NCI-H146 treated with DMSO at 0.1 percent for 48 hours (cell line): ENCODE results near the gene KPNA1.

Experiments
- DNase-seq: peaks from one replicate; lab custom pipeline; 2025; ENCODE audit not compliant: unreplicated experiment; lab: John Stamatoyannopoulos, UW

Gene KPNA1

DNA sequence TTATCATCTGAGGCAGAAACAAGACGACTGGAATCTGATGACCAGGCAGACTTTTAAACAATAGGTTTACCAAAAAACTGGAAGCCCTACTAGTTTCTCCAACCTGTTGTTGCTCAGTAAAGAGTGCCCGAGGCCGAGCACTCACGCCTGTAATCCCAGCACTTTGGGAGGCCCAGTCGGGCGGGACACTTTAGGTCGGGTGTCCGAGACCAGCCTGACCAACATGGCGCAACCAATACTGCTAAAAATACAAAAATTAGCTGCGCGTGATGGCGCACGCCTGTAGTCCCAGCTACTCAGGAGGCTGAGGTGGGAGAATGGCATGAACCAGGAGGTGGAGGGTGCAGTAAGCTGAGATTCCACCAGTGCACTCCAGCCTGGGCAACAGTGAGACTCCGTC, 97.8 kb downstream of the KPNA1 start:
- no peak for DNase-seq

DNA sequence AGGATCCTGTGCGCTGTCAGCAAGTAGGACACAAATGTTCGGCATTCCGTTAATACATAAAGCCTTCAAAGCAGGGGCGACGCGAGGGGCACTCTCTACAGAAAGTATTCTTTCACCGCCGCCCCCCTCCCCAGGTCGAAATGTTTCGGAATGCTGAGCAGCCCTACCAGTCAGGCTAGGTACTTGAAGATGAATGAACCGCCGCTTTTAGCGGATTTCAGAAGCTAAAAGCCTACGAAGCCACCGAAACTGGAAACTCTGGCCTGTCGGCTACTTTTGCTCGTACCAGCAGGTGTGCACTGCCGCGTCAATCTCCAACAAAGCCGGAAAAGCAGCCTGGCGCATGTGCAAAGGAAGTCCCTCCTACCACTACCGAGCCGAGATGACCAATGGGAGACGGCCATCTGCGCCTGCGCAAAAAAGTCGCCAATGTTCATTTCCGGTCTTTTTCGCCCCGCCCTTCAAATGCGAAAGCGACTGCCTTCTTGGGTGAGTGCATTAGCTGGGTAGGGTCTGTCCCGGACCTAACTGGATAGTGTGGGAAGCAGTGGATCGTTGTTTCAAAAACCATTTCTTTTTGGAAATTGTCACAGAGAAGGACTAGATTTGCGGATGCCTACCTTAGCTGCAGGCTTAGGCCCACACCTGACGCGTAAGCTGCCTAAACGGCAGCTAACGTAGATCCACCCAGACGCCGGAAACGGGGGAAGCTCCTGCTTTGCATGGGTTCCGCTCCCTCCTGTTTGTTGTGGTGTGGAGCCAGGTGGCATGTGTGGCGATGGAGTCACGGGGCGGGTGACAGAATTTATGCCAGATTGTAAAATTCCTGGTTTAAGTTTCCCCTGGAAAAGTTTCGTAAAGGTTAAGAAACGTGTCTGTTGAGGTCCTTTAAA, 98.7 kb downstream of the KPNA1 start, which contains the start of gene WDR5B:
WDR5B (minus strand) TSS at position 301 of the 893 bp plus-strand sequence. CDS start 534 bp downstream, outside the sequence.
- DNase-seq, result no peak

DNA sequence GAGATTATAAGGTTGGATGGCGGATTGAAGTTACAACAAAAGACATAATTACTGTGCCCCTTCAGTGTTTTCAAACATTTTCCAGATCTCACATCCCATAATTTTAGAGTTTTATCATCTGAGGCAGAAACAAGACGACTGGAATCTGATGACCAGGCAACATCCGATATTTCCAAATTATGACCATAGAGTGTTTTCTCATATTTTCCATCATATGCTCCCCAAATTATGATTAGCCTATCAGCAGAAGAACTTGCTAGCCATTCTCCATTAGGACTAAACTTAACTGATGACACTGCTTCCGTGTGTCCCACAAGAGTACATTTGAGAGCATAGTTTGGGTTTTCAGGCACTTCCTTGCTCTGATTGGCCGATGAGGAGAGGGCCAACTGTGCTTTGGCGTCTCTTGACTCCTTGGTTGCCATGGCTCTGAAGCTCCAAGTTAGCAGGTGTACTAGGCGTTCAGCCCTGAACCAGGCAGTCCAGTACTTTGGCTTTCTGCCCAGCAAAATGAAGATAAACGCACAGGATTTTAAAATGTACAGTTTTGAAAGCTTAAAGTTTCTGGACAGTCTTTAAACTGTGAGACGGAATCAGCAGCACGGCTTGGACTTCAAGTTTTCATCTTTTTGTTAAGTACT, 99.5 kb downstream of the KPNA1 start:
- no peak for DNase-seq

DNA sequence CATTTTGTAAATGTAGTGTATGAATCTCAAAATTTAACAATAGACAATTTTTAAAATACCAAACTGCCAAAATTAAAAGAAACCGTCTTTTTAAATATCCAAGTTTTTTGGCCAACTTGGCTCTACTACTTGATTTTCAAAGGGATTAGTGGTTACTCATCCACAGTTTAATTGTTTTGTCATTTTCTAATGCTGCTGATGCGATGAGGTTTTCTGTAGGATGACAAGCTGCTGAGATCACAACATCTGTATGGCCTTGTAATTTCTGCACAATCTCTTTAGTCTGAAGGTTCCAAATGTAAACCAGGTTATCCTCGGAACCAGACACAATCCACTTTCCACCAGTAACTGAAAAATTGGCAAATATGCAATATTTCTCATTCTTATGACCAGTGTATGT, 100.3 kb downstream of the KPNA1 start:
- no peak for DNase-seq

DNA sequence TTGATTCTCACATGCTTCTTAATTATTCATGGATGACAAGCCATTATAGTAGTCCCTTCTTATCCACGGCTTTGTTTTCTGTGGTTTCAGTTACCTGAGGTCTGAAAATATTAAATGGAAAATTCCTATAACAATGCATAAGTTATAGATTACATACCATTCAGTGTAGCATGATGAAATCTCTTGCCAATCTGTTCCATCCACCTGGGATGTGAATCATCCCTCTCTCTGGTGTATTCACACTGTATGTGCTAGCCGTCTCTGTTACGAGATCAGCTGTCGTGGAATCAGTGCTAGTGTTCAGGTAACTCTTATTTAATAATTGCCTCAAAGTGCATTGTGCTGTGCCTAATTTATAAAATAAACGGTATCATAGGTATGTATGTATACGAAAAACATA, 104.1 kb downstream of the KPNA1 start:
- DNase-seq, result no peak

DNA sequence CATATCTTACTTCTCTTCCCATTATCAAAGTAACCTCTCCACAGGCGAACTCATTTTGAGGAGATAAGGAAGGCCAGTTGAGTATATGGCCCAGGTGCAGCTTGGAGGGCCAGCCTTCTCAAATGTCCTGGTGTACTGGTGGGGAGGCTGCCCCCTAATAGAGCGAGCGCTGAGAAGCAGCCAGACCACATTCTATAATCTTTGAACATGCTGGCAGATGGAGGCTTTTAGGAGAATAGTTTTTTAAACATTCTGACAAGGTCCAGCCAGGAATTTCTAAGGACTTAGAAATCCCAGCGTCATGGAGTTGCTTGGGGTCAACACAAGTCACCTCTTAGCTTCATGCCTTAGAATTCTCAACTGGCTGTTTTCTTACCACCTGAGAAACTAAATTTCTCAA, 104.6 kb downstream of the KPNA1 start:
- no peak for DNase-seq

DNA sequence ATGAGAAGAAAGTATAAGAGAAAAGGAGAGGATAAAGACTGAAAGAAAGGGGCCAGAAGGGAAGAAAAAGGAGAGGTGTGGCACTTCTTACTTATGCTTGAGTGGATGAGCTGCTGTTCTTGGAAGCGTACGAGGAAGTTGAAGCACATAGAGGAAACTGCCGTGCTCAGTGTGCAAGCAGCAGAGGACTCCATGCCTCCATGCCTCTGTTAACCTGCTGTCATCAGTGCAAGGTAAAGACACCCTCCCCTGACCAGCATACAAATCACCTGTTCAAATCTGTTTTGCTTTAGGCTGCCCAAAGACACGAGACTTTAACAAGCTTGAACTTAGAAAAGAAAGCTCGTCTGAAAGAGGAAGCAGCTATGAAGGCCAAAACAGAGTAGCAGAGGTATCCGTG, 105.3 kb downstream of the KPNA1 start:
- no peak for DNase-seq

DNA sequence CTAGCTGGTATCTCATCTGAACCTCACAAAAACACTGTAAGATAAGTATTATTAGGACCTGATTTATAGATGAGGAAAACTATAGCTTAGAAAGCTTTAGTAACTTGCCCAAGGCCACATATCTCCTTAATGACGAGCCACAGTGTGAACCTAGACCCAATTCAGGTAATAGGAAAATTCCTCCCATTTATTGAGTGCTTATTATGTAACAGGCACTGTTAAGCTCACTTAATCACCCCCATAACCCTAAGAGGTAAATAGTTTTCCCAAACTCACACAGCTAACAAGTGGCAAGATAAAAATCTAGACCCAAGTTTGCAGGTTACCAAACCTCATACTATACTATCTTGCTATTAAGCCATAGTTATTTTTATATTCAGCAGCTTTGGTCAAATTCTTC, 106.8 kb downstream of the KPNA1 start:
- DNase-seq, result no peak

DNA sequence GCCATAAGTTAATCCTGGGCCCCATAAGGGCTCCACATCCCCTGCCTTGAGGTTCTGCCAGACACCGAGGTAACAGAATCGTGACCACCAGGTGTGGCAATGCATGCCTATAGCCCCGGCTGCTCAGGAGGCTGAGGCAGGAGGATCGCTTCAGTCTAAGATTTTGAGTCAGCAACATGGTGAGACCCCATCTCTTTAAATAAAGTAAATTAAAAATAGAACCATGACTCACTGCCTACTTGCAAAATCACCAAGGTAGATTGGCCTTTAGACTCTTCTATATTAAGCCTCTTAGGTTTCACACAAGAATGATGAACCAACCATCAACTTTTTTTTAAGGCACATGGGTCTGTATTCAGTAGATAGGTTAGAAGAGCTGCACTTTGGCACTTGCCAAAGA, 108.5 kb downstream of the KPNA1 start:
- no peak for DNase-seq

DNA sequence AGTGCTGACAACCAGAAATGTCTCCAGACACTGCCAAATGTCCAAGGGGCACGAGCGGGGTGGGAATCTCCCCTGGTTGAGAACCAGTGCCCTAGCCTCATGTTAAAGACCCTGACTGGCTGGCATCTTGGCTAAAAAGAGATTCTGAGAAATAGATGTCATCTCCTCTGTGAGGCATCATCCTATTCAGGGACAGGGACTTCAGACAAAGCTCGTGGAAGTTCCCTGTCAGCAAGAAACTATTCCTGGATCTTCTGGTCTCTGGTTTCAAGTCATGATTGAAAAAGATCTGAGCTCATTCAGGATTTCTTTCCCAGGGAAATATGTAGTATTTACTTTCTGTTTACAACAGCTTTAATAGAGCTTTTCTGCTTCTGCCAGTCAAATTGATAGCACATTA, 109.7 kb downstream of the KPNA1 start:
- no peak for DNase-seq

DNA sequence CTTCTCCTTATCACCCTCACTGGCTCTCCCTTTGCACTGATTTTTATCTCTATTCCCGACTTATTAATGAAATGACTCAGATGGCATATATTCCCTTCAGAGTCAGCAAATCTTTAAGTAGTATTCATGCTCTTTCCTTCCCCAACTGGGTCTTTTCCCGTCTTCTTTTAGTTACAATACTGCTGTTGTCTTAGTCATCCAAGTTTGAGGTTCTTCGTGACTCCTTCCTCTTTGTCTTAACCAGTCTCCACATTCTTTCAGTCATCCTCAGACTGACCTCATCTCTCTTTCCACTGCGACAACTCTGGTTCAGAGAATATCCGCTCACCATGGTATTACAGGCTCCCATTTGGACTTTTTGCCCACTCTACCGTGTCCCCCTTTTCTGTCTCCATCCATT, 111.2 kb downstream of the KPNA1 start:
- DNase-seq, result no peak

DNA sequence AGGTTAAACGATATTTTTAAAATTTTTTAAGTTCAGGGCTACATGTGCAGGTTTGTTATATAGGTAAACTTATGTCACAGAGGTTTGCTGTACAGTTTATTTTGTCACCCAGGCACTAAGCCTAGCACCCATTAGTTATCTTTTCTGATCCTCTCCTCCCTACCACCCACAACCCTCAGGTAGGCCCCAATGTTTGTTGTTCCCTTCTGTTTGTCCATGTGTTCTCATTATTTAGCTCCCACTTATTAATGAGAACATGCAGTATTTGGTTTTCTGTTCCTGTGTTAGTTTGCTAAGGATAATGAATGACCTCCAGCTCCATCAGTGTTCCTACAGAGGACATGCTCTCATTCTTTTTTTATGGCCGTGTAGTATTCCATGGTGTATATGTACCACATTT, 115.8 kb downstream of the KPNA1 start:
- no peak for DNase-seq

DNA sequence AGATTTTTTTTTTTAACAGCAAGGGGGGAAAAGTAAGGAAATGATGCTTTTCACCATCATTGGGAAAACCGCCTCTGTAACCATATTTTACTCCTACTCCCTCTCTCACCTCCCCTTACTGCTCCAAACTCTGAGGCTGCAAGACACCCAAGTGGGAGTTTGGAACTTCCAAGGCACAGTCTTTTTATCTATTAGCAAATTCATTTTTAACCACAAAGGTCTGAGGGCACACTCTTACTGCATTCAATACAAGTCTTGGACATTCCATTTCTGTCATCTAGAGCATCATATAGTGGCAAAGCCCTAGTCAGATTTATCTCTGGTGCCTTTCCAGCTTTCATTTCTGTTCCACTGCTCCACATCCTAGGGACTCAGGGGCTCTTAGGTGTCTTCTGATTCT, 117.5 kb downstream of the KPNA1 start:
- no peak for DNase-seq

DNA sequence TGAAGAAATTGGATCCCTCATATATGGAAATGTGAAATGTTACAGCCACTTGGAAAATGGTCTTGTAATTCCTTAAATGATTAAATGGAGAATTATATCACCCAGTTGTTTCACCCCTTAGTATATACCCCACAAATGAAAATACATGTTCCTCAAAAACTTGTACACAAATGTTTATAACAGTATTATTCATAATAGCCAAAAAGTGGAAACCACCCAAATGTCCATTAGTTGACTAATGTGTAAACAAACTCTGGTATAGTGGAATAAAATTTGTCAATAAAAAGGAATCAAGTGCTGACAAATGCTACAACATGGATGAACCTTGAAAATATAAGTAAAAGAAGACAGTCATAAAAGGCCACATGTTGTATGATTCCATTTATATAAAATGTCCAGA, 118.2 kb downstream of the KPNA1 start:
- DNase-seq, result no peak

DNA sequence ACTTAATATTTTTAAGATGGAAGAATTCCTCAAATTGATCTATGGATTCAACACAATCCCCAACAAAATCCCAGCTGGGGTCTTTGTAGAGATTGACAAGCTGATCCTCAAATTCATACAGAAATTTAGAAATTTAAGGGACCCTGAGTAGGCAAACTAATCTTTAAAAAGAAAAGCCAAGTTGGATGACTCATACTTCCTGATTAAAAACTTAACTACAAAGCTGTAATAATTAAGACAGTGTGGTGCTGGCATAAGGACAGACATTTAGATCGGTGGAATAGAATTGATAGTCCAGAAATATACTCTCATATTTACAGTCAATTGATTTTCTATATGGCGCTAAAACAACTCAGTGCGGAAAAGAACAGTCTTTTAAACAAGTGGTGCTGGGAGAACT, 119.2 kb downstream of the KPNA1 start:
- no peak for DNase-seq

DNA sequence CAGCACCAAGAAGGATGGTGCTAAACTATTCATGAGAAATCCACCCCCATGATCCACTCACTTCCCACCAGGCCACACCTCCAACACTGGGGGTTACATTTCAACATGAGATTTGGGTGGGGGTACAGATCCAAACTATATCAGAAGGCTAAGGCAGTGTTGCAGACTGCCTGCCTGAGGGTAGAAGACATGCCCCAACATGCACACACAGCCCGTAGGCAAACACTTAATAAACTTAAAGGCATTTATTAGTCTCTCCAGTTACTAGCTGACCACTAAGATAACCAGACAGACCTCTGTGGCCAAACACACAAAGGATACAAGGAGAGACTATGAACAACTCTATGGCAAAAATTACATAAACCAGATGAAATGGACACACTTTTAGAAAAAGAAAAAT, 120.6 kb downstream of the KPNA1 start:
- DNase-seq, result no peak

DNA sequence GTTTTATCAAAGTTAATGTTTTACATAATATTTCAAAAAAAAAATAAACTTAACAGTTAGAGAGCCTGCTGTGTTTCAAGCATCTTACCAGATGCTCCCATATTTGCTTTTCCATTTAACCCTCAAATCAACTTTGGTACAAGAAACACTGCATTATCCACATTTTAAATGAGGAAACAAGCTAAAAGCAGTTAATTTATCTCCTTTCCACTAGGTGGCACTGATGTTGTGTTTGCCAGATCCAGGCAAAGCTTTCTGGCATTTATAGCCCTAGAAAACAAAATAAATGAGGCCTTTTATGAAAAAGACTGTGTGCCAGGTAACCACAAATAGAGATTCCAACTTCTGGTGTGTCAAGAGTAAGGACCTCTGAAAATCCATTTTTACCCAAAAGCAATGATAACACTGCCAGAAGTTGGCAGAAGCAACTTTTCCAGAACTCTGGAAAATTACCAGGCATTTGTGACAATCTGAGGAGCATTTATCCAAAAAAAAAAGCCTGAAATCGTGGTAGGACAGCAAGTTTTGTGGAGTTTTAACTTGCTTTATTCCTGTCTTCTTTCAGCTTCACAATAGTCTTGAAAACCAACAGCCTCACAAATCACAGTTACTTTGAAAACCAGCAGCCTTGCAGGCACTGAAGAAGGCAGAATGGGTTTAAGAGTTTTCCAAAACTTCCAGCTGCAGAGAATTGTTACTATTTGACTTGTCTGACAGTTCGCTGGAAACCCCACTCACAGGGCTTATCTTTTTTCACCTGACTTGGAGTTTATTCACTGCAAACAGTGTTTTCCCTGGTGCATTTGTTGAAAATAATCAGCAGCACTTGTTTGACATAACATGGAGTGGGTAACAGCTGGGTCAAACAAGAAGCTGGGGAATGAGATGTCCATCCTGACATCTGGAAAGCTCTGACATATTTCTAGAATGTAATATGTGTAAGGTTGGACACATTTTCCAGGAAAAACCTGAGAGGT, 121.6 kb downstream of the KPNA1 start:
- peak; percentile 28 for DNase-seq

DNA sequence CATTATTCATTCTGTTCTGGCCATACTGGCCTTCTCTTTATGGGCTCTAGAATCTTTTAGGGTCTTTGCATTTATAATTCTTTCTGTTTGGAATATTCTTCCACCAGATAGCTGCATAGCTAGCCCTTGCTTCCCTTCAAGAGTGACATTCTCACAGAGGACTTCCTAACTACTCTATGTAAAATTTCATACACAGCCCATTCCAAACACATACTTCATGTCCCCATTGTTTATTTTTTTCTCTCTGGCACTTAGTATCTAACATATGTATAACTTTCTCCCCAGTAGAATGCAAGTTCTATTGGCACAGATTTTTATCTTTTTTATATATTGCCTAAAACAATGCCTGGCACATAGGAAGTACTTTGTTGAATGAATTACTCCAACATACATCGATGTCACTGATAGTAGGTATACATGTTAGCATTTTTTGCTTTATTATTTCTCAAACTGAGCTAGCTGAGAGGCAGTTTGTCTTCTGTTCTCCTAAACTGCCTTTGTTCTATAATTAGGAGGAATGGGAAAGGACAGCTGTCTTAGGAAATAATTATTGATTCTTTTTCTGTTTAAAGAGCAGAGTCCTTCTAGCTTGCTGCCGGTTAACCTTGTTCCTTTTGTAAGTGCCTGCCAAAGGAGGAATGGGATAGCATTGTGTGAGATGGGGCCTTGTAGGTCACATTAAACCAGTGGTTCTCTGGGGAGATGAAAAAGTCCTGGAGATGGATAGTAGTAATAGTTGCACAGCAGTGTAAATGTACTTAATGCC, 122.9 kb downstream of the KPNA1 start:
- peak; percentile 32 for DNase-seq

DNA sequence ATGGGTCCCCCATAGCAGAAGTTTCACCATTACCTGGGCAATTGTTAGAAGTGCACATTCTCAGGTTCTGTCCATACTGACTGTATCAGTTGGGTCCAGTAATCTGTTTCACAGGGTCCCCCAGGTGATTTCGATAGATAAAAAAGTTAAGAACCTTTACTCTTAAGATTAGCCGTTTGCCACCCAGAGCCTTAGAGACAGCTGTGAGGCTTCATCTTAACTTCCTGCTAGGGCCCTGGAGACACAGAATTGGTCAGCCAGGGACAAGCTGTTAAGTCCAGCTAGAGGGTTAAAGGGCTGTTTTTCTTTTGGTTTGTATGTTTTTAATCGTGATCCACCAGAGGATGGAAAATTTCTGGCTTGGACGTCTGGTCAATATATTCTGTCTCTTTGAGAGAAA, 124.1 kb downstream of the KPNA1 start:
- no peak for DNase-seq

DNA sequence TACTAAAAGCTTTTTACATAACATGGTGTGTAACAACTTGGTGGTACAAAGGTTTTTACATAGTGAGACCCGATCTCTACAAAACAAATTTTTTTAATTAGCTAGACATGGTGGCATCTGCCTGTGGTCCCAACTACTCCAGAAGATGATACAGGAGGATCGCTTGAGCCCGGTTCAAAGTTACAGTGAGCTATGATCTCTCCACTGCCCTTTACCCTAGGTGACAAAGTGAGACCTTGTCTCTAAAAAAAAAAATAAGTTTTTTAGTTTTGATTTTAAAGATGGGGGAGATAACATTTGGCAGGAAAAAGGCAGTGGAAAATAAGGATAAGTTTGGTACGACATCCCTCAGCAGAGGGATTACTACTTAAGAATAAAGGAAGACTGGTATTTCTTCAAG, 124.8 kb downstream of the KPNA1 start:
- DNase-seq, result no peak

DNA sequence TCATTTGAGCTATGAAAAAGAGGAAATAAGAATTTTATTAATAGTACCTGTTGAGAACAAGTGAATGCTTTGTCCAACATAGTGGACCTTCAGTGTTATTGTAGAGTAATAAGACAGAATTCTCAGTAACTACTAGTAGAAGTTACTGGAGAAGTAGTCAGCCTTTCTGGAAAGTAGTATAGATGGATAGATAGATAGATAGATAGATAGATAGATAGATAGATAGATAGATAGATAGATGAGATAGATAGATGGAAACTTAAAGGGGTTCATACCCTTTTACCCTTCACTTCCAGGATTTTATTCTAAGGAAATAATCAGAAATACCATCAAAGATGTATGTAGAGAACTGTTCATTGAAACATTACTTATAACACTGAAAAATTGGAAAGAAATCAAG, 125.5 kb downstream of the KPNA1 start:
- DNase-seq, result no peak
